Neural cell (in vitro differentiated cells): ENCODE results near the gene OVCH1.

Experiments
- CTCF ChIP-seq: fragments of 450-650 bp; IDR thresholded peaks from 2 replicates; pipeline ENCODE4 v1.5.1; 2014; ENCODE audit warnings: antibody characterized with exemption, mild to moderate bottlenecking, moderate library complexity; ENCODE audit not compliant: poor library complexity, severe bottlenecking
- EP300 ChIP-seq: fragments of 450-650 bp; conservative IDR thresholded peaks from 2 replicates; pipeline ENCODE4 v1.6.1; 2014; ENCODE audit warnings: antibody characterized with exemption, mild to moderate bottlenecking, moderate library complexity; ENCODE audit not compliant: poor library complexity, severe bottlenecking
- EZH2 ChIP-seq: fragments of 200-600, 300-800 bp; shearing (Covaris generic), sonication (generic); IDR thresholded peaks from 2 replicates; pipeline ENCODE4 v1.6.1; 2014; ENCODE audit warnings: antibody characterized with exemption, low read length, borderline replicate concordance, mild to moderate bottlenecking; ENCODE audit not compliant: insufficient read depth, poor library complexity, severe bottlenecking
- MXI1 ChIP-seq: fragments of 450-650 bp; conservative IDR thresholded peaks from 2 replicates; pipeline ENCODE4 v1.6.1; 2014; ENCODE audit warnings: antibody characterized with exemption, mild to moderate bottlenecking; ENCODE audit not compliant: poor library complexity, severe bottlenecking
- POLR2AphosphoS5 ChIP-seq: IDR thresholded peaks from 2 replicates; pipeline ENCODE4 v1.6.1; 2012
- RAD21 ChIP-seq: fragments of 450-650 bp; conservative IDR thresholded peaks from 2 replicates; pipeline ENCODE4 v1.6.1; 2014; ENCODE audit warnings: antibody characterized with exemption, mild to moderate bottlenecking, moderate library complexity
- SMC3 ChIP-seq: fragments of 450-650 bp; conservative IDR thresholded peaks from 2 replicates; pipeline ENCODE4 v1.6.1; 2014; ENCODE audit warnings: antibody characterized with exemption, mild to moderate bottlenecking, moderate library complexity; ENCODE audit not compliant: poor library complexity
- TAF1 ChIP-seq: IDR thresholded peaks from 2 replicates; pipeline ENCODE4 v1.6.1; 2012; ENCODE audit warnings: low read depth
- TF ChIP-seq, protein P1 (sequence below): IDR thresholded peaks from 2 replicates; pipeline ENCODE4 v1.6.1; 2012; ENCODE audit warnings: borderline replicate concordance

- no peak for TF ChIP-seq CTCF
- no peak for TF ChIP-seq EP300
- TF ChIP-seq RAD21 = no peak
- TF ChIP-seq TAF1 = no peak
- no peak for TF ChIP-seq POLR2AphosphoS5
- TF ChIP-seq SMC3 = no peak
- no peak for TF ChIP-seq MXI1
- TF ChIP-seq, protein P1, sequence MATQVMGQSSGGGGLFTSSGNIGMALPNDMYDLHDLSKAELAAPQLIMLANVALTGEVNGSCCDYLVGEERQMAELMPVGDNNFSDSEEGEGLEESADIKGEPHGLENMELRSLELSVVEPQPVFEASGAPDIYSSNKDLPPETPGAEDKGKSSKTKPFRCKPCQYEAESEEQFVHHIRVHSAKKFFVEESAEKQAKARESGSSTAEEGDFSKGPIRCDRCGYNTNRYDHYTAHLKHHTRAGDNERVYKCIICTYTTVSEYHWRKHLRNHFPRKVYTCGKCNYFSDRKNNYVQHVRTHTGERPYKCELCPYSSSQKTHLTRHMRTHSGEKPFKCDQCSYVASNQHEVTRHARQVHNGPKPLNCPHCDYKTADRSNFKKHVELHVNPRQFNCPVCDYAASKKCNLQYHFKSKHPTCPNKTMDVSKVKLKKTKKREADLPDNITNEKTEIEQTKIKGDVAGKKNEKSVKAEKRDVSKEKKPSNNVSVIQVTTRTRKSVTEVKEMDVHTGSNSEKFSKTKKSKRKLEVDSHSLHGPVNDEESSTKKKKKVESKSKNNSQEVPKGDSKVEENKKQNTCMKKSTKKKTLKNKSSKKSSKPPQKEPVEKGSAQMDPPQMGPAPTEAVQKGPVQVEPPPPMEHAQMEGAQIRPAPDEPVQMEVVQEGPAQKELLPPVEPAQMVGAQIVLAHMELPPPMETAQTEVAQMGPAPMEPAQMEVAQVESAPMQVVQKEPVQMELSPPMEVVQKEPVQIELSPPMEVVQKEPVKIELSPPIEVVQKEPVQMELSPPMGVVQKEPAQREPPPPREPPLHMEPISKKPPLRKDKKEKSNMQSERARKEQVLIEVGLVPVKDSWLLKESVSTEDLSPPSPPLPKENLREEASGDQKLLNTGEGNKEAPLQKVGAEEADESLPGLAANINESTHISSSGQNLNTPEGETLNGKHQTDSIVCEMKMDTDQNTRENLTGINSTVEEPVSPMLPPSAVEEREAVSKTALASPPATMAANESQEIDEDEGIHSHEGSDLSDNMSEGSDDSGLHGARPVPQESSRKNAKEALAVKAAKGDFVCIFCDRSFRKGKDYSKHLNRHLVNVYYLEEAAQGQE = no peak
- no peak for TF ChIP-seq EZH2
Observed at GRCh38 chr12:29431513-29431912, 66.0 kb downstream of the OVCH1 start.
